Mesothelial cell of epicardium (in vitro differentiated cells): ENCODE results near the gene AUTS2. TPM values are rescaled to one million over a fixed set of nuclear protein-coding genes. Genes with fewer than 3 reads are reported as not detected.

Experiments used
- DNase-seq, 2 experiments: peaks; one replicate each; pipeline ENCODE4 v3.0.0; 2021; ENCODE audit warnings: low spot score in 2 of 2; ENCODE audit not compliant: unreplicated experiment in 2 of 2
- H3K27ac Mint-ChIP-seq: 2 replicates; pipeline ENCODE4 v1.8.0; 2021; ENCODE audit warnings: mixed read lengths
- H3K27me3 Mint-ChIP-seq: 2 replicates; pipeline ENCODE4 v1.8.0; 2021; ENCODE audit warnings: low read depth, mixed read lengths
- H3K36me3 Mint-ChIP-seq: 2 replicates; pipeline ENCODE4 v1.8.0; 2021; ENCODE audit warnings: mixed read lengths
- H3K4me1 Mint-ChIP-seq: 2 replicates; pipeline ENCODE4 v1.8.0; 2021; ENCODE audit warnings: mixed read lengths
- H3K4me3 Mint-ChIP-seq: 2 replicates; pipeline ENCODE4 v1.8.0; 2021; ENCODE audit warnings: mild to moderate bottlenecking, moderate library complexity, mixed read lengths
- H3K9me3 Mint-ChIP-seq: 2 replicates; pipeline ENCODE4 v1.8.0; 2021; ENCODE audit warnings: mixed read lengths
- CTCF ChIP-seq: fragments of 200-600 bp; sonication (generic); IDR thresholded peaks from one replicate; pipeline ENCODE4 v1.5.0; 2021; ENCODE audit warnings: antibody characterized with exemption; ENCODE audit not compliant: unreplicated experiment
- total RNA-seq: library from RNA; stranded (reverse); gene quantifications from 3 replicates; pipeline ENCODE4 v1.2.1, GENCODE V29; 2021

AUTS2 gene
- total RNA-seq, 1 donor from 2014 or later = 135 TPM

GRCh38 chr7:69961436-69961835, 363.2 kb downstream of the AUTS2 start:
- no peak overlapping the region for H3K4me3 Mint-ChIP-seq
- no peaks in the 10 kb centered on the region for H3K9me3 Mint-ChIP-seq
- H3K27me3 Mint-ChIP-seq = no peaks in the 10 kb centered on the region
- H3K36me3 Mint-ChIP-seq = no peaks in the 10 kb centered on the region
- H3K4me1 Mint-ChIP-seq = peaks cover 41% of the 10 kb centered on the region
- H3K27ac Mint-ChIP-seq = no peak overlapping the region
- TF ChIP-seq CTCF = no peak
- DNase-seq = no peak

DNA sequence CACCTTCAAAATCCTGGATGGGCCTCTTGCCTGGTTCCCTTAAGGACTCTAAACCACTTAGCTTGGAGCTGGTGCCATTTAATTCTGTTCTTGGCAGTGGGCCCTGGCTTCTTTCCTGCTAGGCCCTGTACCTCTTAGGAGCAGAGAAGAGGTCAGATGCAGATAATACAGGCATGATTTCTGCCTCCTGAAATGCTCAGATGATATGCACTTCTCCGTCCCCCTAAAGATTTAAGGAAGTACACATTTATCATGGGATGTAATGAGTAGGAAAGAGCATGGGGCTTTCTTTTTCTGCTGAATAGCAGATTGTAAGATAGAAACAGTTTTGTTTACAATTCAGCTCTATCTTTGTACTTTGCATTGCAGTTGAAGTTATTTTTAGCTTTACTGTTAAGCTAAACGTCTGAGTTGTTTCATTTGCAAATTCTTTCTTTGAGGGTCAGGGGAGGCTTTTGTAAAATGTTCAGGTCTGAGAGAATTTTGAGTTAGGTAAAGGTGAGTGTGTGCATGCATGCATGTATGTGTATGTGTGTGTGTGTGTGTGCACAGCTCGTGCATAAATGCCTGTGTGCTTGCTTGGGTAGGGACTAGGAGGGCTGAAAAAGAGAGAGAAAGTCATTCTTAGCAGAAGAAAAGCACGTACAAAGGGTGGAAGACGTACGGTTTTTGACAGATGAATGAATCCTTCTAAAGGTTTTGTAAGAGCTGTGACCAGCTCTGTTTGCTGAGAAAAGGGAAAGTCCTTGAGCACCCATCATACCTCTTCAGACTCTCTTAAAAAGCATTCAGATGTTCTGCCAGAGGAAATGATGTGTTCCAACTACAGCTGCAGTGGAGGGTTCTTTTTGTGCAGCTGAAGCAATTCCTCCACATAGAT, 364.2 kb downstream of the AUTS2 start:
- Mint-ChIP-seq H3K27ac (peak overlapping the region; percentile 48), H3K9me3 (no peaks in the 10 kb centered on the region), H3K4me1 (peaks cover 49% of the 10 kb centered on the region), H3K4me3 (peak overlapping the region; percentile 1), H3K27me3 (no peaks in the 10 kb centered on the region), H3K36me3 (no peaks in the 10 kb centered on the region)
- TF ChIP-seq CTCF = no peak
- DNase-seq = no peak

GRCh38 chr7:69963393-69963792, 365.1 kb downstream of the AUTS2 start:
- Mint-ChIP-seq H3K4me1 (peaks cover 57% of the 10 kb centered on the region), H3K36me3 (no peaks in the 10 kb centered on the region), H3K4me3 (no peak overlapping the region), H3K27me3 (no peaks in the 10 kb centered on the region), H3K9me3 (no peaks in the 10 kb centered on the region), H3K27ac (no peak overlapping the region)
- no peak for TF ChIP-seq CTCF
- DNase-seq = no peak

DNA sequence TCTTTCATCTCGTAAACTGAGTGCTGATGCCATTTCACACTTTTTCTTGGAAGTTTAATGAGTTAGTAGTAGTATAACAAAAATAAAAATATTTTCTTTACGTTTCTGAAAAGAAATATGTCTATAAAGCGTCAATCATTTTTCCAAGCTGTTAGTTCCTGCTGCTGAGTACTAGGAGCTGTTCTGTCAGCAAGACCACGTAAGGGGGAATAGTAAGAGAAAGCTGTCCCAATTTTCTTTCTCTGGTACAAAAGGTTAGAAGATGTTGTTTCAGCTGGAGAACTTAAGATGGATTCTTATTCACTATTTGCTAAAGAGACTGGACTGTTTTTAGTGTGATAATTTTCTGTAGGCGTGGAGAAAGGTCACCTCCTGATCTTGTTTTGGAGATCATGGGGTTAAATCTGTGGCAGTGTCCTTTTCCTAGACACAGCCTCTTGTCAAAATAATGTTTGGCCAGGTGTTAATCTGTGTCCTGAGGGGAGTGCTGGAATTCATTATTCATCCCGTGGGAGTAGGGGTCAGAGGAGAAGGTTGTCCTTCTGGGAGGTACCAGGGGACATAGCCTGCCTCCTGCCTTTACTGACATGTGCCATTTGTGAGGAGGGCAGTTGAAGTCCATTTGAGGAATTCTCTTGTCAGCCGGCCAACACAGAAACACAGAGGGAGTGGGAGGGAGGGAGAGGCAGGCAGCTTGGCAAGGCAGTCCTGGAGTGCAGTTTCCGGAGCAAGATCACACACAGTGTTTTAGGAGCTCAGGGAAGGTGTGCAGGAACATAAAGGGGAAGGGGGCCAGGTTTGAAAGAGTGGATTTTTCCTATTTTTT, 368.7 kb downstream of the AUTS2 start:
- H3K27me3 Mint-ChIP-seq = no peaks in the 10 kb centered on the region
- H3K4me3 Mint-ChIP-seq = peak overlapping the region; percentile 2
- no peaks in the 10 kb centered on the region for H3K9me3 Mint-ChIP-seq
- no peaks in the 10 kb centered on the region for H3K36me3 Mint-ChIP-seq
- TF ChIP-seq CTCF = no peak
- no peak for DNase-seq
- peak overlapping the region; percentile 9 for H3K27ac Mint-ChIP-seq
- peaks cover 47% of the 10 kb centered on the region for H3K4me1 Mint-ChIP-seq

DNA sequence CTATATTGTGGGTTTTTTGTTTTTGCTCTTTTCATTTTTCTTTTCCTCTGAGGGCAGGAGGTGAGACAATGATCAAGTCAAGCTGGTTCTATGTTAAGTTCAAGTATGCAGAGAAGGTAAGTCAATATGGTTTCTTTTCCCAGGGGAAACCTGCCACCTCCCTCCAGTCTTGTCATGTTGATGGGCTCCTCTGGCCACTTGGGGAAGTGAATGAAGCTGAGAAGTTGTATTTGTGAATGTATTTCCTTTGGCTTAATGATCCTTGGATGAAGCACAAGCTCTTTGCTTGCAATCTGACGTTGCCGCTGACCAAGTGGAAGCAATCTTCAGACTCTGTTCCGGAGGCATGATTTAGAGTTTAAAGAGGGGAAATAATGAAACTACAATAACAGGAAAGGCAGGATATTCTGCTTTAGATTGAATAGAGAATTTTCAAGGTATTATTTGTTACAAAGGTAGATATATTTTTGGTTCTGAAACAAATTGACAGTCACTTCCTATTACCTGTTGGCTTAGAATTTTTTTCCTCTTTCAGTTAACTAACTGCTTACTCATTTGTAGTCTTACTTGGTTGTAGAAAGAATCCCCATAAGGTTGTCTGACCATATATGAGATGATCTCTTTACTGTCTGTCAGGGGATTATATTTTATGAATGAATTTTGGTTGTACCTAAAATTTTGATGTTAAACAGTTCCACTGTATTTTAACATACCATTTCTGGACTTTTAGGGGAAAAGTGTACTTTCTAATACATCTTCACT, 369.6 kb downstream of the AUTS2 start:
- DNase-seq = no peak
- Mint-ChIP-seq H3K27me3 (no peaks in the 10 kb centered on the region), H3K36me3 (no peaks in the 10 kb centered on the region), H3K4me1 (peaks cover 39% of the 10 kb centered on the region), H3K9me3 (no peaks in the 10 kb centered on the region), H3K4me3 (peak overlapping the region; percentile 2), H3K27ac (peak overlapping the region; percentile 27)
- TF ChIP-seq CTCF = no peak
